PFSK-1 (cell line): Measurements from ENCODE around the gene GJD2.

Experiments used
- POLR2AphosphoS5 ChIP-seq: IDR thresholded peaks from 2 replicates; pipeline ENCODE4 v1.6.1; 2012; ENCODE audit warnings: low read depth, mild to moderate bottlenecking, control low read depth, low read length, moderate library complexity
- SIN3A ChIP-seq: IDR thresholded peaks from 2 replicates; pipeline ENCODE4 v1.6.1; 2012; ENCODE audit warnings: mild to moderate bottlenecking, low read length, moderate library complexity, borderline replicate concordance; ENCODE audit not compliant: insufficient read depth

GRCh38 chr15:34786206-34786605, 31.4 kb upstream of the GJD2 start:
- TF ChIP-seq POLR2AphosphoS5 (no peak), SIN3A (no peak)
